Muscle of back (tissue), 11 donors: Measurements from ENCODE around the gene GNAS-AS1. TPM values are rescaled to one million over a fixed set of nuclear protein-coding genes. Genes with fewer than 3 reads are reported as not detected.

Experiments used
- DNase-seq, 3 donors: peaks; one replicate each; pipeline versions ENCODE4 v3.0.0 to v3.0.0-alpha.2; 2013
- polyA plus RNA-seq, 10 donors: library from polyadenylated mRNA; unstranded; fragments of 120-200 nt; gene quantifications; one replicate each; pipeline ENCODE4 v1.2.1, GENCODE V29; 2013; ENCODE audit not compliant: insufficient read length in 10 of 10

GNAS-AS1 gene
- polyA plus RNA-seq, 10 donors, result 1.5 to 4.1 (median 2.1) TPM

DNA sequence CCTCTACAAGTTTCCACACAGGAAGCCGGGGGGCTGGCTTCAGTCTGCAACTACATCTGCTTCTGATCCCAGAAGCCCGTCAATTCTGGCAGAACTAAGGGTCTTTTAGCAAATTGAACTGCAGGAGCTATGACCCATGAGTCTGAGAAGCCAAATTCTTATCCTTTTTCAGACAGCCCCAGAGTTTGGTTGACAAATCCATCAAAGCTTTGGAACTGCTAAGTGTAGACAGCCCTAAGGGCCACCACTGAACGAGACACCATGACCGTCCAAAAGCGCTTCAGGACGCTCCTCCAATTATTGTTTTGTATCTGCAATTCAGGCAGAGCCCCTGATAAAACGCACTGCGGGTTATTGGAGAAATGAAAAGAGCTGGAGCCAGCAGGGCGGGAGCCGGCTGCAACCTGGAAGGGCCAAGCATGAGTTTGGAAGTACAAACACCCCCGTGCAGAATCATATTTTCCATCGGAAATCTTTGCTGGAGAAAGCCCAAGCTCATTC lies 67.1 kb downstream of the GNAS-AS1 start:
- DNase-seq, result peak; percentile 88 to 98 (median 94)

DNA sequence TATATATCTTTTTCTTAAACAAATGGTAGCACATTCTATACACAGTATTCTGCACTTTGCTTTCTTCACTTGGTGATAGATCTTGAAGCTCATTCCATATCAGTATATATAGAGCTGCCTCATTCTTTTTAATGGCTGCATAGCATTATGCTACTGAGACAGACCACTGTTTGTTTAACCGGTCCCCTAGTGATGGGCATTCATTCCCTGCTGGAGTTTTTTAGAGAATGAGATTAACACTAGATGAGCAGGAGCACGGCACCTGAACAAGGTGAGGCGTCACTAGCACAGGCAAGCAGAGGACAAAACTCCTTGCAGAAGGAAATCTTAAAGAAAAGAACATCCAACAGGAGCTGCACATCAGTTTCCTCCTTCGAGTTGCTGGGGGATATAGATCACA lies 69.6 kb downstream of the GNAS-AS1 start:
- DNase-seq, result no peak

DNA sequence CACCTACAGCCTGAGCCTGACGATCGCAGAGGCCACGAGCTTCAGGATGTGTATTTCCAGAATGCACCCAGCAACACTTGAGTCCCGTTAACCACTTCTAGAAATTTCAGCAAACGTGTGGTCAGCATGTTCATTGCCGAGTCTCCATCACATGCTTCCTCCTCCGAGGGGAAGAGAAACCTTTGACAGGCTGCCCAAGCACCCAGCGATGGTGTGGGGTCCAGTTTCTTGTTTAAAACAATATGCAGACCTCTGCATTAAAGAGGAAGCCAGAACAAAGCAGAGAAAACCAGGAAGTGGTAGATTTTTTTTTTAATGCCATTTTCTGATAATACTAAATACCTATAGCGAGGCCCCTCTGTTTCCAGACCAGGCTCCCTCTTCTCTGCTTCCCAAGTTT lies 71.9 kb downstream of the GNAS-AS1 start:
- no peak for DNase-seq

DNA sequence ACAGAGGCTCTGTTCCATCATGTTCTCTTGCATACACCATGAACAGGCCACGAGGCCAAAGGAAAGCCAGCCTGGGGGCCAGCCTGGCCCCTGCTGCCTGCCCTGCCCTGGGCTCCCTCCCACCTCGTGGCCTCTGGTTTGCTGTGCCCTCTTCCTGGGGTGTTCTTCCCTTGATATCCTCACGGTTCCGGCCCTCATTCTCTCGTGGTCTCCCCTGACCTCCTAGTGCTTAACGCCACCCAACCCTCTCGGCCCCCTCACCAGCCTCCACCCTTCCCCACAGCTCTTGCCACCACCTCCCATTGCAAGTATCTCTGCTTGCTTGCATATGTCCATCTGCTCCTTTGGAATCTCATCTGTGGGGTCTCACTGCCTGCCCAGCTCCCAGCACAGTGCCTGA lies 73.0 kb downstream of the GNAS-AS1 start:
- no peak for DNase-seq

GRCh38 chr20:58776109-58776508 lies 74.6 kb downstream of the GNAS-AS1 start:
- no peak for DNase-seq

GRCh38 chr20:58775371-58775770 lies 75.3 kb downstream of the GNAS-AS1 start:
- DNase-seq, result no peak

DNA sequence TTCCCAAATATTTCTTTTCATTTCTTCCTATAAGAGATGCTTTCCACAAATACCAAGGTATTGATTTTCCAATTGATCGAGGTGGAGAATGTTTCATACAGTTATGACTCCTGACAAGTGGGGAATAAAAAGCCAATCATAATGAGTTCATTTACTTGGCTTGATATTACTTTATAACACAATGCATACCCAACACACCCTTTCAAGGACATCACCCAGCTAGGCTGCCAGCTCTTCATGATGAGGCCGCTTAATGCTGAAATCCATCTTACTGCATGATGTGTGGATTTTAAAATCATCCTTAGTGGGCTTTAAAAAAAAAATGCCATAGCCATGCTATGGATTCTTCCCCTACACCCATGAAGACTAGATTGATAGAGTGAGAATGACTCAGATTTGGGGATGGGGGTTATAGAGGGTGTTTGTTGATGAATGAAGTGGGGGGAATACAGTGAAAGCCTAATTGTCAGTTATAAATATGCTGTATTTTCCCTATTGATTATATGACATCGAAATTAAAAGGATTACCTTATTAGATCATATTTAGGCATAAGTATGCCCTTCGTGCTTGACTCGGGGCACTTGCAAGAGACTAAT lies 75.9 kb downstream of the GNAS-AS1 start:
- no peak for DNase-seq

- DNase-seq, result no peak
Observed at GRCh38 chr20:58774214-58774613, 76.5 kb downstream of the GNAS-AS1 start.

DNA sequence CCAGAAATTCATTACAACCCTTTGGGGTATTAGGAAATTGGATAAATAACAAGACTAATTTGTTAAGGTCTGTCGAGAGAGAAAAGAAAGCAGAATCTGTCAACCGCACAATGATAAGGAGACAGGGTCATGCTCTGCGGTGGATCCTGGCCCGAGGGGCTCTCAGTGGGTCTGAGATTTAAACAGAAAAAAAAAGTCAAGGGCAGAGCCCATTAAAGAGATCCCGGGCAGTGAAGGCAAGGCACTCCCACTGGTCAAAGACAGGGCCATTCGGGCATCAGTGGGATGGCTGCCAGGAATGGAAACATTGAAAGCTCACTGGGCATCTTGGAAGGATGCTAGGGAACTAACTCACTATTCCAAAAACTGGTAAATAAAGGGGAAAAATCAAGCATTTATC lies 77.9 kb downstream of the GNAS-AS1 start:
- no peak for DNase-seq

Other genes with a start within 250 kb of the GNAS-AS1 start
- gene STX16, start 199.6 kb downstream of the GNAS-AS1 start, polyA plus RNA-seq, result 10 to 100 TPM; 33.5 to 81.8 (median 53.4) TPM
- gene NPEPL1, start 158.1 kb downstream of the GNAS-AS1 start, polyA plus RNA-seq, result 10 to 100 TPM; 26.4 to 59.7 (median 38.4) TPM
- 1,000 to 10,000 TPM; 3,040 to 3,735 (median 3,379) TPM for gene GNAS, start 1.8 kb upstream of the GNAS-AS1 start, polyA plus RNA-seq
- 10 to 100 TPM; 46.2 to 80.5 (median 59.5) TPM for gene NELFCD, start 130.4 kb upstream of the GNAS-AS1 start, polyA plus RNA-seq
- 10 to 100 TPM; 58.6 to 98.5 (median 71.9) TPM for gene CTSZ, start 156.4 kb upstream of the GNAS-AS1 start, polyA plus RNA-seq
- gene TUBB1, start 168.5 kb upstream of the GNAS-AS1 start, polyA plus RNA-seq, result 1 to 10 TPM in 3 of 10 donors, under 1 TPM in 7; 0.32 to 1.4 (median 0.83) TPM
- gene ATP5F1E, start 181.4 kb upstream of the GNAS-AS1 start, polyA plus RNA-seq, result 100 to 1,000 TPM; 157 to 199 (median 173) TPM
- 10 to 100 TPM; 42.7 to 59.0 (median 51.0) TPM for gene PRELID3B, start 191.9 kb upstream of the GNAS-AS1 start, polyA plus RNA-seq